DMS53 (cell line): ENCODE data around the gene WDR44.
"Not testable (repeated sequence)": the region's sequence is repeated elsewhere in the genome, so short reads cannot be mapped to it uniquely, and the experiment has no call there.

ENCODE experiments used
- DNase-seq: peaks from one replicate; lab custom pipeline; 2025; lab: John Stamatoyannopoulos, UW

The WDR44 gene

GRCh38 chrX:118482384-118482783 lies 136.5 kb downstream of the WDR44 start:
- DNase-seq: not testable (repeated sequence)

GRCh38 chrX:118484216-118484903 lies 138.5 kb downstream of the WDR44 start:
- peak; percentile 42 for DNase-seq

- not testable (repeated sequence) for DNase-seq
These were observed 140.8 kb downstream of the WDR44 start for GRCh38 chrX:118486693-118487092.

- DNase-seq: no peak
These were observed 147.1 kb downstream of the WDR44 start for GRCh38 chrX:118493016-118493415.

GRCh38 chrX:118493653-118494297 lies 147.9 kb downstream of the WDR44 start:
- no peak for DNase-seq

GRCh38 chrX:118495061-118495921 lies 149.4 kb downstream of the WDR44 start, which contains the start of gene DOCK11:
DOCK11 (plus strand) TSS chrX:118495815; CDS start chrX:118495972, 157 bp downstream.
- peak; percentile 79 for DNase-seq

GRCh38 chrX:118495958-118496762 lies 150.3 kb downstream of the WDR44 start:
- peak; percentile 71 for DNase-seq

- DNase-seq: peak; percentile 22
These were observed 150.8 kb downstream of the WDR44 start for GRCh38 chrX:118496763-118497079.

GRCh38 chrX:118497180-118497818 lies 151.4 kb downstream of the WDR44 start:
- DNase-seq: peak; percentile 3

GRCh38 chrX:118498351-118498750 lies 152.4 kb downstream of the WDR44 start:
- DNase-seq: no peak

GRCh38 chrX:118498755-118499154 lies 152.8 kb downstream of the WDR44 start:
- no peak for DNase-seq

- DNase-seq: no peak
These were observed 153.4 kb downstream of the WDR44 start for GRCh38 chrX:118499295-118499694.
